ENCODE data around the gene CLEC12A.

The CLEC12A gene

GRCh38 chr12:9971181-9971580 lies at the start of gene CLEC12A:
CLEC12A (plus strand) TSS chr12:9971409; CDS start chr12:9971597, 188 bp downstream.
- no peaks in the 10 kb centered on the region for H3K27me3 ChIP-seq (replicated peaks; ENCODE audit: insufficient read depth, low read length)
- no peak within 1 kb of the TSS for H3K27ac ChIP-seq (ENCODE audit: low read length)
- no peaks in the 10 kb centered on the region for H3K36me3 ChIP-seq (replicated peaks; ENCODE audit: insufficient read depth, low read length)
- no peaks in the 10 kb centered on the region for H4K20me1 ChIP-seq (ENCODE audit: insufficient read depth, low read length)
- H3K79me2 ChIP-seq (ENCODE audit: low read length): no peaks in the 10 kb centered on the region
- no peak for DNase-seq
- H3K4me2 ChIP-seq (ENCODE audit: low read depth, low read length): no peak within 1 kb of the TSS
- no peak within 1 kb of the TSS for H3K9ac ChIP-seq (ENCODE audit: low read length)
- no peak within 1 kb of the TSS for H3K4me3 ChIP-seq (ENCODE audit: low read length)
- no peak for TF ChIP-seq EZH2phosphoT487 (IDR thresholded peaks at IDR 0.05; ENCODE audit: low read length)
- TF ChIP-seq CTCF (IDR thresholded peaks at IDR 0.05; ENCODE audit: low read length): no peak
- TF ChIP-seq EZH2 (optimal IDR thresholded peaks at IDR 0.05; ENCODE audit: low read depth, low read length): no peak
- no peaks in the 10 kb centered on the region for H3K9me2 ChIP-seq (replicated peaks; ENCODE audit: insufficient read depth, low read length)
- no peaks in the 10 kb centered on the region for H3K4me1 ChIP-seq (ENCODE audit: low read length)
- no peaks in the 10 kb centered on the region for H3K9me3 ChIP-seq (replicated peaks; ENCODE audit: insufficient read depth, low read length)
- H2AFZ ChIP-seq (ENCODE audit: low read length): no peak within 1 kb of the TSS
- no peaks in the 10 kb centered on the region for H3F3A ChIP-seq (ENCODE audit: insufficient read depth, low read length)

- DNase-seq: peak; percentile 51
- peak overlapping the region; percentile 21 for H3K4me2 ChIP-seq (ENCODE audit: low read depth, low read length)
- peaks cover 11% of the 10 kb centered on the region for H3K27me3 ChIP-seq (replicated peaks; ENCODE audit: insufficient read depth, low read length)
- no peak for TF ChIP-seq EZH2 (optimal IDR thresholded peaks at IDR 0.05; ENCODE audit: low read depth, low read length)
- TF ChIP-seq CTCF (IDR thresholded peaks at IDR 0.05; ENCODE audit: low read length): no peak
- no peak for TF ChIP-seq EZH2phosphoT487 (IDR thresholded peaks at IDR 0.05; ENCODE audit: low read length)
- H3K4me3 ChIP-seq (ENCODE audit: low read length): no peak overlapping the region
- H4K20me1 ChIP-seq (ENCODE audit: insufficient read depth, low read length): no peaks in the 10 kb centered on the region
- no peak overlapping the region for H2AFZ ChIP-seq (ENCODE audit: low read length)
- H3K9me2 ChIP-seq (replicated peaks; ENCODE audit: insufficient read depth, low read length): no peaks in the 10 kb centered on the region
- no peak overlapping the region for H3K9ac ChIP-seq (ENCODE audit: low read length)
- no peak overlapping the region for H3K27ac ChIP-seq (ENCODE audit: low read length)
- no peaks in the 10 kb centered on the region for H3K79me2 ChIP-seq (ENCODE audit: low read length)
- no peaks in the 10 kb centered on the region for H3K36me3 ChIP-seq (replicated peaks; ENCODE audit: insufficient read depth, low read length)
- 0 out of 2 replicates have a peak, but pooled peaks cover 6% of the 10 kb centered on the region for H3K4me1 ChIP-seq (ENCODE audit: low read length)
- H3K9me3 ChIP-seq (replicated peaks; ENCODE audit: insufficient read depth, low read length): no peaks in the 10 kb centered on the region
- no peaks in the 10 kb centered on the region for H3F3A ChIP-seq (ENCODE audit: insufficient read depth, low read length)
Measured at GRCh38 chr12:9922429-9922828, 48.8 kb upstream of the CLEC12A start.

- no peaks in the 10 kb centered on the region for H3K9me3 ChIP-seq (replicated peaks; ENCODE audit: insufficient read depth, low read length)
- H3K9ac ChIP-seq (ENCODE audit: low read length): no peak overlapping the region
- no peaks in the 10 kb centered on the region for H3K9me2 ChIP-seq (replicated peaks; ENCODE audit: insufficient read depth, low read length)
- no peak overlapping the region for H3K27ac ChIP-seq (ENCODE audit: low read length)
- no peaks in the 10 kb centered on the region for H4K20me1 ChIP-seq (ENCODE audit: insufficient read depth, low read length)
- H3K4me1 ChIP-seq (ENCODE audit: low read length): 0 out of 2 replicates have a peak, but pooled peaks cover 6% of the 10 kb centered on the region
- H3K36me3 ChIP-seq (replicated peaks; ENCODE audit: insufficient read depth, low read length): no peaks in the 10 kb centered on the region
- H3F3A ChIP-seq (ENCODE audit: insufficient read depth, low read length): no peaks in the 10 kb centered on the region
- H3K79me2 ChIP-seq (ENCODE audit: low read length): no peaks in the 10 kb centered on the region
- peak; percentile 50 for DNase-seq
- TF ChIP-seq CTCF (IDR thresholded peaks at IDR 0.05; ENCODE audit: low read length): peak; percentile 63
- no peak for TF ChIP-seq EZH2 (optimal IDR thresholded peaks at IDR 0.05; ENCODE audit: low read depth, low read length)
- no peak for TF ChIP-seq EZH2phosphoT487 (IDR thresholded peaks at IDR 0.05; ENCODE audit: low read length)
- no peak overlapping the region for H3K4me3 ChIP-seq (ENCODE audit: low read length)
- H3K4me2 ChIP-seq (ENCODE audit: low read depth, low read length): peak overlapping the region; percentile 44; the same call in 1 of the 2 replicates
- H2AFZ ChIP-seq (ENCODE audit: low read length): no peak overlapping the region
- peaks cover 11% of the 10 kb centered on the region for H3K27me3 ChIP-seq (replicated peaks; ENCODE audit: insufficient read depth, low read length)
Measured at GRCh38 chr12:9925705-9926393, 45.4 kb upstream of the CLEC12A start.
